ENCODE data around the gene POLD2.

The POLD2 gene

DNA sequence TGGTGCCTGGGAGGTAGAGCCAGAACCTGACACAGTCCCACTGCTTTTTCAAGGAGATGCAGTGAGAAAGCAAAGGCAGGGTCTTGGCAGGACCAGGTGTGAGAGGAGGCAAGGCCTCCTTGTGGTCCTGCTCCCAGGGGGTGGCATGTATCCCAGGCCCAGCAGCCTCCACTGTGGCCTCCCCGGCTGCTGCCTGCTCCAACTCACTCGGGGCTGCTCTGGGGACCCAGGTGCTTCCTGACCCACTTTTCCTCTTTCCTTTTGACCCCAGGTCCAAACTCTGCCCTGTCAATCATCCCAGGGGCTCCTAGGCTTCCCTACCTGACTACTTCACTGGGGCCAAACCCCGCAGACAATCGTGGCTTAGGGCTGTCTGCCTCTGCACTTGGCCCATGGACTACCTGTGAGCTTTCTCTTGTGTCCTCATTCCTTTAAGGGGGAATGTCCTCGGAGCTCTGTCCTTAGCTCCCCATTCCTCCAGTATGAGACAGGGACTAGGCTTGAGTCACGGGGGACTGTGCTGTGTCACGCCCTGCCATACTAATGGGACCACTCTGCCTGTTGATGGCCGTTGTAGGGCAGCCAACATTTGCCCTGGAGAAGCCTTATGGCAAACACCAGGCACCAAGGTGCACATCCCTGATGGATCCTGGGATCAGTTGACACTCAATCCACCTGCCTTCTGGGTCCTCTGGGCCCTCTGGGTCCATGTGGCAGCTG, 20.3 kb downstream of the POLD2 start:
- no peak for DNase-seq (ENCODE audit: low read depth in 3 of 3)

- no peak for DNase-seq (ENCODE audit: low read depth in 3 of 3)
These were observed 21.1 kb downstream of the POLD2 start for GRCh38 chr7:44101966-44102845.

- no peak for DNase-seq (ENCODE audit: low read depth in 3 of 3)
These were observed 21.9 kb downstream of the POLD2 start for GRCh38 chr7:44101303-44101965.

- DNase-seq (ENCODE audit: low read depth in 3 of 3): no peak
These were observed 22.7 kb downstream of the POLD2 start for GRCh38 chr7:44100458-44101302.

GRCh38 chr7:44099669-44100068, 23.7 kb downstream of the POLD2 start:
- DNase-seq (ENCODE audit: low read depth in 3 of 3): no peak

DNA sequence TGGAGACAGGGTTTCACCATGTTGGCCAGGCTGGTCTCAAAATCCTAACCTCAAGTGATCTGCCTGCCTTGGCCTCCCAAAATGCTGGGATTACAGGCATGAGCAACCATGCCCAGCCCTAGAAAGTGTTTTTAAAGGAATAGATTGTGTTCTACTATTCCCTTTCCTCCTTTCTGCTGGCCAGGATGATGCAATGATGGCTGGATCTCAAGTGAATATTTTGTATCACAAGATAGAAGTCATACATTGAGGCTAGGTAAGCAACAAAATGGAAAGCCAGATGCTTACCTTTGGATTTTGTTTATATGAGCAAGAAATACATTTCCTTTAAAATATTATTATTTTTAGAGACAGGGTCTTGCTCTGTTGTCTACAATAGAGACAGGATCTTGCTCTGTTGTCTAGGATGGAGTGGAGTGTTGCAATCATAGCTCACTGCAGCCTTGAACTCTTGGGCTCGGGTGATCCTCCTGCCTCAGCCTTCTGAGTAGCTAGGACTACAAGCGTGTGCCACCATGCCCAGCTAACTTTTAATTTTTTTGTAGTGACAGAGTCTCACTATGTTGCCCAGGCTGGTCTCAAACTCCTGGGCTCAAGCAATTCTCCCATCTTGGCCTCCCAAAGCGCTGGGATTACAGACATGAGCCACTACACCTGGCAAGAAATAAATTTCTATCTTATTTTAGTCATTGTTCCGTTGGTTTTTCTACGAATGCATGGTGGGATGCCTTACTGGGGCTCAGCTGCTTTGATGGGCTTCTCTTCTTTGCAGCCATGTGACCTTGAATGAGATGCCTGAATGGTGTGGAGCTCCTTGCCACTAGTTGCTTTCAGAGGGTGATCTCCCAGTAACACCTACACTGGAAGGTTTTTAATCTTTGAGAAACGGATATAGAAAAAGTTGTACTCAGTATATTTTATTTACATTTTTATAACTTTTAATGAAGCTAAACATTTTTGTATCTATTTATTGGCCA, 25.0 kb downstream of the POLD2 start:
- no peak for DNase-seq (ENCODE audit: low read depth in 3 of 3)

DNA sequence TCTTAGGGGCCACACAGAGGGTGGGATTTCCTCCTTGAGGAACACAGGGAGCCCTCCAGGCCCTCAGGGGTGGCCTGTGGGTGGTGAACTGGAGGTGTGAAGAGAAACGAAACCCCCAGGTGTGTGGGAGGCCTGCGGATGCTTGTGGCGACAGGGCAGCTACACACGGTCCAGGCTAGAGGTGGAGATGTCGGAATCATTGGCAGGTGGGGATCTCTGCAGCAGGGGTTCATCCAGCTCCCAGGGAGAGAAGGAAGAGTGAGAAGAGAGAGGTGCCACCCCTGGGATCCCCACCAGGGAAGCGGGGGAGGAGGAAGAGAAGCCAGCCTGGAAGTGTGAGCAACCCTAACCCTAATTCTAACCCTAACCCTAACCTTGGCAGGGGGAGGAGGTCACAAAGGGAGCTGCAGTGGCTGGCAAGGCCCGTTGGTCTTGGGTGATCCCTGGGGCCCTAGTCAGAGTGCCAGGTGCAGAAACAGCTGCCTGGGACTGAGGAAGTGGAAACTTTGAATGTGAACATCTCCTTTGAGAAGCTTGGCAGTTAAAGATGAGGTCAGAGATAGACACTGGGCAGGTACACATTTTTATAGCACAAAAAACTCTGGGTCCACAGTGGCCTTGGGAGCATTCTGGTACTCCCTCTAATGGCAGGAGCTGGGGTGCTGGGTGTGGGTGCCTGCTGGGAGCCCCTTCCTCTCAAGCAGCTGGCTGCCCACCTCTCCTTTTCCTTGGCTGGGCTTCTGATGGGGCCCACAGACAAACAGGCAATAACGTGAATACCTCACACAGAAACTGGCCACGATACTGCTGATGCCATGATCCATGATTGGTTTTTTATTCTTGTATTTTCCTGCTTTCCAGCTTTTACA, 26.1 kb downstream of the POLD2 start:
- no peak for DNase-seq (ENCODE audit: low read depth in 3 of 3)

DNA sequence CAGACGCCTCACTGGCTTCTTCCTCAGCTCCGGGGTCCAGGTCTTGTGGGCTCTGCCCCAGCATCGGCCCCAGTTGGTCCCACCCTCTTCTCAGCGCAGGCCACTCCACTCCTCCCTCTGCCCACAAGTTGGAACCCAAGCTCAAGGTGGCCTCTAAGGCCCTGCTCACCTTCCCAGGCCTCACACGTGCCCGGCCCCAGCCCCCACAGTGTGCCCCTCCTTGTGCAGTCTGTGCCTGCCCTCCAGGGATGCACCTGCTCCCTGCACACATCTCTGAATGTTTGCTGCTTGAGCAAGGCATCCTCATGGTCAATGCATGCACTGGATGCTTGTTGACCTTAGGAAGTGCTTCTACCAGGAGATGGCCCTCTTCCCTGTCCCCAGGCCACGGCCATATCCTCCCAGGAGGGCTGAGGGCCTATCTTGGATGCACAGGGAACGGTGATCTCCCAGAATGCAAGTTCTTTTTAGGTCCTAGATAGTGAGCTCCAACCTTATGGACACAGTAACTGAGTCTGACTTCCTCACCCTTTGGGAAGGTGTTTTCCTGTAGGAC, 26.9 kb downstream of the POLD2 start:
- DNase-seq (ENCODE audit: low read depth in 3 of 3): no peak

- DNase-seq (ENCODE audit: low read depth in 3 of 3): no peak
These were observed 27.6 kb downstream of the POLD2 start for GRCh38 chr7:44095781-44096180.

GRCh38 chr7:44094883-44095592, 28.3 kb downstream of the POLD2 start:
- no peak for DNase-seq (ENCODE audit: low read depth in 3 of 3)

GRCh38 chr7:44094365-44094764, 29.0 kb downstream of the POLD2 start:
- DNase-seq (ENCODE audit: low read depth in 3 of 3): no peak

DNA sequence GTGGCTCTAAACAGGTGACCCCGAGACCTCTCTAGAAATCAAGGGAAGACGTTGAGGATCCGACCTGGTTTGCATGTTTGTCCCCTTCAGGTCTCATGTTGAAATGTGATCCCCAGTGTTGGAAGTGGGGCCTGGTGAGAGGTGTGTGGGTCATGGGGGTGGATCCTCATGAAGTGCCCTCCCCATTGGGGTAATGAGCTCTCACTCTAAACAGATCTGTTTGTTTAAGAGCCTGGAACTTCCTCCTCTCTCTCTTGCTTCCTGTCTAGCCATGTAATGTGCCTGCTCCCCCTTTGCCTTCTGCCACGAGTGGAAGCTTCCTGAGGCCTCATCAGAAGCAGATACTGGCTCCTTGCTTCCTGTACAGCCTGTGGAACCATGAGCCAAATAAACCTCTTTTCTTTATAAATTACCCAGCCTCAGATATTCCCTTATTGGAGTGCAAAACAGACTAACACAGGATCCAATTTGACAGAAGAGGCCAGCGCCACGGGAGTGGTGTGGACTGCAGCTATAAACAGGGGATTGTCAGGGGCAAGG, 30.2 kb downstream of the POLD2 start:
- no peak for DNase-seq (ENCODE audit: low read depth in 3 of 3)

DNA sequence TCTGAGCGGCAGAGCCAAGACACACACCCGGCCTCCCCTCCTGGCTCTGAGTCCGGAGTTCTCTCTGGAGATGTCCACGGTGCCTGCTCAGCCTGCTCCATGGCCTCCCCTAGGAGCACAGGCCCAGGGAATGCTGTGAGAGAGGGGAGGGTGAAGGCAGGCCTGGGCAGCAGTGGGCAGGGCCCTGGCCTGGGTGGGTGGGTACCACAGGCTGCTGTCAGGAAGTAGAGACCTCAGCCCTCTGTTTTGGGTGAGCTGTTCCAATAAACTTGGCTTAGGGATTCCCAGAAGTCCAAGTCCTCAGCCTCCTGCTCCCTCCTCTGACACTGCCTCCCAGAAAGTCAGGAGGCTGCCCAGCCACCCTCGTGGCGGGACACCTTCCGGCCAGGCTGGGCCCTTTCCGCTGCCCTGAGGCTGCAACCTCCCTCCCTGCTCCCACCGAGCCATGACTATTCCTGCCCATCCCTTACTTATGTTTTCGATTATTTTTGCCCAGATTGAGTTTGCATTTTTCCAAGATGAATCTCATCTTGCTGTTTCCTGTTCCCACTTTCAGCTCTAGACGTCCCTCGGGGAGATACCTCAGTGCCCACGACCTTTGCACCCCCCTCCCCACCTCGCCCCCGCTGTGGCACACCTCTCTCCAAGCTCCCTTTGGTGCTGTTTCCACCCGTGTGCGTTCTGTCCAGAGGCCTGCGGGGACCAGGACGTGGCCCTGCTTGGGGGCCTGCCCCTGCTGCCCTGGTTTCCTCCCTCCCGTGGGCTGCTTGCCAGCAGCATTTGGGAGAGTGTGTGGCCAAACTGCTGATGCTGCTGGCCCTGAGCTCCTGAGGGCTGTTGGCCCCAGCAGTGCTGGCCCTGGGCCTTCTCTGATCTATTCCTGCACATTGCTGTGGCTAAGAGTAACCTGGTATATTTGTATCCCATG, 35.2 kb downstream of the POLD2 start:
- no peak for DNase-seq (ENCODE audit: low read depth in 3 of 3)

GRCh38 chr7:44086627-44087026, 36.7 kb downstream of the POLD2 start:
- no peak for DNase-seq (ENCODE audit: low read depth in 3 of 3)

DNA sequence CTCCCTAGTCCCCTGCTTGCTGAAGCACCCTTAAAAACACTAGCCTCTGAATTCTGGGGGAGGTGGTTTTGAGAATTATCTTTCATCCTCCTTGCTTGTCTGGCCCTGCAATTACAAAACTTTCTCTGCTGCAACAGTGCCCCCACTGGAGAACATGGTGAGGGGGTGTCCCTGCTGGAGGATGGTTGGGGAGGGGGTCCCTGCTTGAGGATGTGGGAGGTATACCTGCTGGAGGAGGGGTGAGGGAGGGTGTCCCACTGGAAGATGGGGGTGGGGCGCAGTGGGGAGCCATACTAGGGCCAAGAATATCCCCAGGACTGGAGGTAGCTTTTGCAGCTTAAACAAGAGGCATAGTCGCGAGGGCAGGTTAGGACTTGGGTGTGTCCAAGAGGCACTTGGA, 37.8 kb downstream of the POLD2 start:
- DNase-seq (ENCODE audit: low read depth in 3 of 3): no peak

DNA sequence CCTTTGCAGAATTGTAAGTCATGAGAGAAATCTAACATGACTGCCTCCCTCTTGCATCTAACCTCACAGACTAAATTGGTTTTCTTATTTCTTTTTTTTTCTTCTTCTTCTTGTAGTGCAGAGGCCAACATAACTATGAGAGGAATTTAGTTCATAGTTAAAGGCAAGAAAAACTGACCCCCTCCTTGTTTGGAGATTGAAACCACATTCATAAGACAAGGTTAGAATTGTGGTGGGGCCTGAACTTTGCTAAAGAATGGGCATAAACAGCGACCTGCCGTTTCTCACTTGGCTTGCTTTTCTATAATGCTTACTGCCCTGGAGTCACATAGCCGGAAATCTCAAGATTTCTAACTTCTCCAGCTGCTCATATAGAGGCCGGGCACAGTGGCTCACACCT, 38.6 kb downstream of the POLD2 start:
- no peak for DNase-seq (ENCODE audit: low read depth in 3 of 3)

DNA sequence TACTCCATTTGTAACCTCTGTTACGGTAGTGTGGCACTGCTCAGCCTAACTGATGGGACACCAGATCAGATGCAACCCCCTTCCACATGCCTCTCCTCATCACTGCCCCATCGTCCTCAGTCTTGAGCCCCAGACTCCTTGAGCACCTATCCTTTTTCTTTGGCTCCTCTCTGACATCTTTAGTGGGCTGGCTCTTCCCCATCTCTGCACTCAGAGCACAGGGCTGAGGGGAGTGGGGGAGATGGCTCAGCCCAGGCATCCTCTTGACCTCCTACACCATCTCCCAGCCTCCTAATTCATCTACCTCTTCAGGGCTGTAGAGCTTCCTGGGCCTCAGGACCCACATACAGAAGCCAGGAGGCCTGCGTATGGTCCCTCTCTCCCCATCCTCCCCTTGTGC, 39.6 kb downstream of the POLD2 start:
- no peak for DNase-seq (ENCODE audit: low read depth in 3 of 3)

All from stimulated activated CD4-positive, alpha-beta T cell treated with anti-CD3 and anti-CD28 coated beads, TNF-alpha, amount 100 ng/mL, for 4 hours (primary cell).